Ramos (cell line): Measurements from ENCODE around the gene GINS2.

Experiments used
- in situ Hi-C: fragments of 300-500 bp; cut with MboI; formaldehyde crosslinking; loops from one replicate; pipeline ENCODE4 v1.14.3; 2022; ENCODE audit warnings: low sequenced_read_pairs; ENCODE audit not compliant: unreplicated experiment

The GINS2 gene

DNA sequence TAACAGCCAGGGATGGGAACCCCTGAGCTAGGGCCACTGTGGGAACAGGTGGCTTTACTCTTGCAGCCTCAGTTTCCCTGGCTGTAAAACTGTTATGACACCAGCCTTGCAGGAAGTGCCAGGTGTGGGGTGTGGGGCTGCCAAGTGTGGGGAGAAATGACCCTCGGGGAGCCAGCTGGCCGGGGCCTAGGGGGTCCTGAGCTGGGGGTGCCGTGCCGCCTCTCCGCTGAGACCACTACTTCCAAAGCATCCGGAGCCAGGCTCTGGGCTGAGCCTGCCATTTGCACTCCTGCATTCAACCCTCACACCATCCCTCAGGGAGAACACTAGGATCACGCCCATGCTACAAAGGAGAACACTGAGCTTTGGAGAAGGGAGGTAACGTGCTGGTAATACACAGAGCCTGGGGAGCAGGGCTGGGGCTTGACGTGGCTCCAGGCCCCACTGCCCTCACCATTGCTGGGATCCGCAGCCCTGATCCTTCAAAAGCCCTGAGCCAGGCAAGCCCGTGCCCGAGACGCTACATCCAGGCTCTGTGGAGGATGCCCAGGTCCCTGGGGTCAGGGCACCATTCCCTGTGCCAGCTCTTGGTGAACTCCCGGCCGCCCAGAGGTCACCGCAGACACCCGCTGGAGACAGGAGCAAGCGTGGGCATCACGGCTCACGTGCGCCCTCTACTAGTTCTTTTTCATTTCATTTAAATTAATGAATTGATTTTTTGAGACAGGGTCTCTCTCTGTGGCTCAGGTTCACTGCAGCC is 28.8 kb upstream of the GINS2 start:
- in situ Hi-C loops = loop anchor here (5.0 kb wide), 1 partner anchor 60 kb away; no protein-coding TSS in a partner anchor

DNA sequence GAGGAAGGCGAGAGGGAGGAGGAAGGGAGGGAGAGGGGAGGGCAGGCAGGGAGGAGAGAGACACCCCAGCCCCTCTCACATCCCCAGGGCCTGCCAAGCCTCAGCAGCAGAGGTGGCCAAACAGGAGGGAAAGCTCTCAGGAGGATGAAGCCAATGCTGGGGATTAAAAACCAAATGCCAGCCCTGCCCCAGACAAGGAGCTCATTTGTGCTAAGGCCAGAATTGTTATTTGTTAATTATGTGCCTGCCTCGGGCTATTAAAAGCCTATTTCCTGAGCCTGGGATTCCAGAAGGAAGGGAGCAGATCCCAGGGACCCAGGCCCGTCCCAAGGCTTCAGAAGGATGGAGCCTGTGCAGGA is 27.9 kb upstream of the GINS2 start:
- in situ Hi-C loops = loop anchor here (5.0 kb wide), 1 partner anchor 59 kb away; no protein-coding TSS in a partner anchor

DNA sequence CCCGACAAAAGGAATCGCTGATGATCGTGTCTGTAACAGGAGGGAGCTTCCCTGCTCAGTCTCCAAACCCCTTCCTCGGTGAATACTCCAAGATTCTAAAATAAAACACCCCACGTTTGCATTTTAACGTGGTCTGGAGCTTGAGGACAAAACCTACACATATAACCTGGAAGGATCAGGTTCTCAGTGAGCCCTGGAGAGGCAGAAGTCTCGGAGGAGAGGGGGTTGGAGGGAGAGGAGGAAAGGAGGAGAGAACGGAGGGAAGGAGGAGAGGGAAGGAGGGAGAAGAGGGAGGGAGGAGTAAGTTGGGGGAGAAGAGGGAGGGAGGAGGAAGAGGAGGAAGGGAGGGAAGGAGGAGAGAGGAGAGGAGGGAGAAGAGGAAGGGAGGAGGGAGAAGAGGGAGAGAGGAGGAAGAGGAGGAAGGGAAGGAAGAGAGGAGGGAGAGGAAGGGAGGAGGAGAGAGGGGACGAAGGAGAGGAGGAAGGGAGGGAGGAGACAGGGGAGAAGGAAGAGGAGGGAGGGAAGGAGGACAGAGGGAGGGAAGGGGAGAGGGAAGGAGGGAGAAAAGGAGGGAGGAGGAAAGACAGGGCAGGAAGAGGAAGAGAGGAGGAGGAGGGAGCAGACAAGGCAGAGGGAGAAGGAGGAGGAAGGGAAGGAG is 27.4 kb upstream of the GINS2 start:
- in situ Hi-C loops = loop anchor here (5.0 kb wide), 1 partner anchor 59 kb away; no protein-coding TSS in a partner anchor

DNA sequence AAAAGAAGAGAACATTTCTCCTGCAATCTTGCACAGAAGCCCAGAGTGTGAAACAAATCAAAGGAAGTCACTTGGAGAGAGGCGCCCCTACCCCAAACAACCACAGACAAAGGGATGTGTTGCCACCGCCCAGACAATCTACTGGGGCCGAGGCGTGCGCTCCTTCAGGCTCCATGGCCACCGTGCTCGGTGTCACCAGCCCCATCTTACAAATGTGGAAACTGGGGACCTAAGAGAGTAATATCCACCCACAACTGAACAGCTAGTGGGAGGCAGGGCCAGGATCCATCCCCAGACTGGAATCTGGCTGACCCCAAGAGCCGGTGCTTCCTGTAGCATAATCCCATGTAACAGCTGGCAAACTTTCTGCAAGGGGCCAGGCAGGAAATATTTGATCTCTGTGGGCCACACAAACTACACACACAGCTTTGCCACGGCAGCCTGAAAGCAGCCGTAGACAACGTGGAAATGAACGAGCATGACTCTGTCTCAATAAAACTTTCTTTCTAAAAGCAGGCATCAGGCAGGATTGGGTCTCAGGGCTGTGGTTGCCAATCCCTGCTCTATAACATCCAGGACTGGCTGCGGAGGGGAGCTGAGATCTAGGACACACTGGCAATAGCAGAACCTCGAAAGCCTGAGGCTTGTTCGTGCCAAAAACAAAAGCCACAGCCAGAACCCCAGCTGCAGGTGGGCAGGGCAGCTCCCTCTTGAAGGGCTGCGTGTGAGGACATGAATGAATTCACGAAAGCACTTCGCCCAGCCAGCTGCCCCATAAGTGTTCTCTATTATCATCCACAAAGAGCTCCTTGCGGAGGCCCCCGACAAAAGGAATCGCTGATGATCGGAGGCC is 26.6 kb upstream of the GINS2 start:
- in situ Hi-C loops = loop anchor here (5.0 kb wide), 1 partner anchor 58 kb away; no protein-coding TSS in a partner anchor

DNA sequence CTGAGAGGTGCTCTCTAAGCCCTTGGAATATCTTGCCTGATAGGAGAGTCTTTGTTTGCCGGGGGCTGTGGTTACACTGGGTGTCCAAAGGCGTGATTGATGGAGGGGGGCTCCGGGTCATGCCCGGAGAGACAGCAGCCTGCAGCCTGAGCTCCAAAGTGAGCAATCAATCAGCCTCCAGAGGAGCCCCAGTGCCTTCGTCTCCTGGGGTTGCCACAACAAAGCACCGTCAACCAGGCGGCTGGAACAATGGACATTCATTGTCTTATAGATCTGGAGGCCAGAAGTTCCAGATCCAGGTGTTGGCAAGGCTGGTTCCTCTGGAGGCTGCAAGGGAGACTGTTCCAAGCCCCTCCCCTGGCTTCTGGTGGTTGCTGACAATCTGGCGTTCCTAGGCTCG is 24.0 kb upstream of the GINS2 start:
- in situ Hi-C loops = no loop called here

DNA sequence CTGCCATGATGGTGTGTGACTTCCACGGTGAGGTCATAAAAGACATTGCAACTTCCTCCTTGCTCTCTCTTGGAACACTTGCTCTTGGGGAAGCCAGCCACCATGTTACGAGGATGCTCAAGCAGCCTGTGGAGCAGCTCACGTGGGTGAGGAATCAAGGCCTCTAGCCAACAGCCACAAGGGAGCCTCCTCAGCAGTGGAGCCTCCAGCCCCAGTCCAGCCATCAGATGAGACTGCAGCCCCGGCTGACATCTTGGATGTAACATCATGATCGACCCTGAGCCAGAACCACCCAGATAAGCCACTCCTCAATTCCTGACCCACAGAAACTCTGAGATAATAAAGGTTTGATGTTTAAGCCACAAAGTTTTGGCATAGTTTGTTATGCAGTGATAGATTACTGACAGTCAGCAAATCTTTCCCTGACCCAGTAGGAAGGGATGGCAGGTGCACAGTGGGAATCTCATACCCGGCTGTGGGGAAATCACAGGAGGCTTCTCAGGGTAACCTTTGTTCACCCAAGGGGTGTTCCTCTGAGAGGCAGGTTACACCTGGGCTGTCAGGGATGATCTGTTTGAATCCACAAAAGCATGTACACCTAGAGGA is 23.3 kb upstream of the GINS2 start:
- in situ Hi-C loops = no loop called here

DNA sequence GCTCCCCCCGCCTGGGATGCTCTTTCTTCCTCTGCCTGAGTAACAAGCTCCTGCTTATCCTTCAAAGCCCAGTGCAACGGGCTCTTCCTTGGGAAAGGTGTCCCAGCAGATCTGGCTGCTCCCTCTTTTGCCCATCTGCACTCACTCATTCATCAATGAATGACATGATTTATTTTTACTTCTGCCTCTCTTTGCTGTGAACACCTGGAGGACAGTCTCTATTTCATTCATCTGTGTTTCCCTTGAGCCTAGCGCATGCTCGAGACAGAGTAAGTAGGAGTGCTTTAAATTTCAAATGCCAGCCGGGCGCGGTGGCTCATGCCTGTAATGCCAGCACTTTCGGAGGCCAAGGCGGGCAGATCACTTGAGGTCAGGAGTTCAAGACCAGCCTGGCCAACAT is 22.0 kb upstream of the GINS2 start:
- in situ Hi-C loops = no loop called here

DNA sequence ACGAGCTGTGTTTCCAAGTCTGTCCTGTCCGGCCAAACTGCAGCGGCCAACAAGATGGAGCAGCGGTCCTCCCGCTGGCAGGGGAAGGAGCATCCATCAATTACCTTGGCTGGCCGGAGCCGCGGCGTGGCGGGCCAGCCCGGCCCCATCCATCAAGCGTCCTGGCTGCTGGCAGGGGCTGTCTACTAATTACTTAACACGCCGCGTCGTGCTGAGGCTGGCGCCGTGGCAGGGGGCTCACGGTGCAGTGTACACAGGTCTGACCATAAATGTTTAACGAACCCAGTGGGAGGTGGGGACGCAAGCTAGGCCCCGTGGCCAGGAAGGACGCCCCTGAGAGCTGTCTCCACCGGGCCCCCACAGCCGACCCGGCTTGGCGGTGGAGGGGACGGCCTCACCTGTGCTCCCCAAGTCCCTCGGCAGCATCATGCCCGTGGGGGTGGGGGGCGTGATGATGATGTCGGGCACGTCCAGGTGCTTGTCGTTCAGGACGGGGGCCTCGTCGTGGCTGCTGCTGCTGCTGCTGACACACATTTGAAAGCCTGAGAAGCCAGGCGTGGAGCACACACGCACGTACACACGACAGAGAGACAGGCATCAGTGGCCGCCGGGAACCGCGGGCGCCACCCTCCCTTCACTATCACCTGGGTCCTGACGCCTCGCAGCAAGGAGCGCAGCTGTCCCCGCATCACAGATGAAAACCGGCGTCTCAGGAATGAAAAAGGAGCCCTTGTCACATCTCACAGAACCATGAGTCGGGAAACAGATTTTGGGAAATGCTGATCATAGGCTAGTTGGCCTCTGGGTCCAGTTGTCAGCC is 21.2 kb upstream of the GINS2 start:
- in situ Hi-C loops = no loop called here

DNA sequence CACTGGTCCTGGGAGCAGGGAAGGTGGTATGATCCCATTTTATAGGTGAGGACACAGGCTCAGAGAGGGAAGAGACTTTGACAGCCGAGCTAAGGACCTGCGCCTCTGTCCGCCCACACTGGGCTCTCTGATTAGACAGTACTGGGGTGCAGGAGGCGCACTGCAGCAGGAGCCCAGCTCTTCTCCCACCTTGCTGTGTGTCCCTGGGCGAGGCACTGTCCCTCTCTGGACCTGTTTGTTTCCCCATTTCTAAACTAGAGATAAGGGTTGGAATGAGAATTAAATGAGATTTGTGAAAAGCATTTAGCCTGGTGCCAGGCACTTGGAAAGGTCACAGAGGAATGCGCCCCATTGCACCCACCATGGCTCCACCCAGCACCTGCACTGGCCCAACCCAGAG is 19.6 kb upstream of the GINS2 start:
- in situ Hi-C loops = no loop called here

DNA sequence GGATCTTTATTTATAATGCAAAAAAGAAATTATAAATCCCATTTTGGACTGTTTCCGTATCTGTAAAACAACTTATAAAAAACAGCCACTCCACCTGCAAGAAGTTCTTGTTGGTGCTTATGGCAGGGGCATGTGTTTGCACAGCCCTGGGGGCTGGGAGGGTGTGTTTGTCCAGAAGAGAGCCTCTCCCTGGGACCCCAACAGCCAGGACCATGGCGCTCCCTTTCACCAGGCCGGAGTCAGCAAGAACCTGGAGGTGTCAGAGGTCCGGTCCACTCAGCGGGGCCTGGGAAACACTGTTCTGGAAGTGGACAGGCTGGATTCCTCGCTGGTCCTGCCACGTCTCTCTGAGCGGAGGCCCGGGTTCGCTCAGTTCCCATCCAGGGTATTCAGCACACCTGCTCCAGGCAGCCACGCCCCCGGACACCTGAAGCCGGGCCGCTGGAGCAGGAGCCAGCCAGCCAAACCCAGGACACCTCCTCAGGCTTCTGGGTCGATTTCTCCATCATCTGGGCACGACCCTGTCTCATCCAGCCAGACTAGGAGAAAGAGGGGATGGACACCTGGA is 18.9 kb upstream of the GINS2 start:
- in situ Hi-C loops = no loop called here

DNA sequence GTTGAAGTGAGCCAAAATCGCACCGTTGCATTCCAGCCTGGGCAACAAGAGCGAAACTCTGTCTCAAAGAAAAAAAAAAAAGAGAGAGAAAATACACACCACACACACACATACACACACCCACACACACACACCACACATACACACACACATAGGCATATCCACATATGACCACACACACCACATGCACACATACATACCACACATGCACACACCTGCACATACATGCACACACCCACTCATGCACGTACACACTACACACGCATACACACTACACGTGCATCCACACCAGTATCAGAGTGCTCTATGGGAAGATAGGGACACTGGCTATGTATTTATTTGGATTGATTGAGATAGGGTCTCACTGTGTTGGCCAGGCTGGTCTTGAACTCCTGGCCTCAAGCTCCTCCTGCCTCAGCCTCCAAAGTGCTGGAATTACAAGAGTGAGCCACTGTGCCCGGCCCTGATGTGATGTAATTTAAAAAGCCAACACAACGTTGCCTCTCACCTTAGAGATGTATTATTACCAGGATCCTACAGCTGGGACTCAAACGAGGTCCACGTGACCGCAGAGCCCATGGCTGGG is 17.8 kb upstream of the GINS2 start:
- in situ Hi-C loops = no loop called here

DNA sequence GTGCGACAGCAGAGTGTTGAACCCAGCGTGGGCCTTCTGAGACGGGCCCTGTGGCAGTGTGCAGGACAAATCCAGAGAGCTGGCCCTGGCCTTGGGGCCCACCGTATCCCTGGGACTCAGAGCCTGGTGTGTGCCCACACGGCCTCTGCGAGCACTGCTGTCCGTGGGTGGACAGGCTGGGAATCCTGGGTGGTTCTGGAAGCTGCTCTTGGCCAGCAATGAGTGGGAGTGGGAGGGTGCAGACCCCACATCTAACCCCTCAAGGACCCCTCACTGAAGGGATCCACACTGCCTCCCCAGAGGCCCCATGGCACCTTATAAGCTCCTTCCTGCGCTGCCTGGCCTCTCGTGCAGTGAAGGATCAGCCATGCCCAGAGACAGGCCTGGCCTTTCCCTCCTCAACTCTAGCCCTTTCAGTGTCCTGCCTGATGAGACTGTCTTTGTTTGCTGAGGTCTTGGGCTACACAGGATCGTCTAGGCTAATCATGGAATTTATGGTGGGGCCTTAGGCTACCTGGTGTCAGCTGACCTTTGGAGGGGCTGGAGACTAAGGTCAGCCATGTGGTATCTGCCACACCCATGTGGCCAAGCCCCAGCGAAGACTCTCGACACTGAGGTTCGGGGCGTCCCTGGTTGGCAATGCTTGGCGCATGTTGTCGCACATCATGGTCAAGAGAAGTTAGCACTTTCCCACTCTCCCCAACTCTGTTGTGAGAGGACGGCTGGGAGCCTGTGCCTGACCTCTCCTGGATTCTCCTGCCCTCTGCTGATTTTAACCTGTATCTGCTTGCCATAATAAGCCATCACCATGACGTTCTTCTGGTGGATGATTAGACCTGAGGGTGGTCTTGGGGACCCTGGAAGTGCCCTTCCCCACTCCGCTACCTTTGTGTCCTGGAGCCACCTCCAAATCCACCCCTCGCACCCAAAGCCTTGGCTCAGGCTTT is 16.4 kb upstream of the GINS2 start:
- in situ Hi-C loops = no loop called here

DNA sequence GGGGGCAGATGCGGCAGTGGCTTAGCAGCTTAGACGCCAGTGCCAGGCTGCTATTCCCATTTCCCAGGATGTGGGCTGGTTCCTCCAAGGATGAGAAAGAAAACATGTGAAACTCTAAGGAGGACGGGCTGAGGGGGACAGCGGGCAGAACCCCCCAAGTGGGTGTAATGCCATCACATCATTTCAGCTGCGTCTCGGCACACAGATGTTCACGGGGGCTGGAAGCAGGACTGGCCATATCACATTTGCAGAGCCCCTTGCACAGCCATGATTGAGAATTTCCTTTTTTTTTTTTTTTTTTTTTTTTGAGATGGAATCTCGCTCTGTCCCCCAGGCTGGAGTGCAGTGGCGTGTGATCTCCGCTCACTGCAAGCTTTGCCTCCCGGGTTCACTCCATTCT is 15.3 kb upstream of the GINS2 start:
- in situ Hi-C loops = no loop called here

DNA sequence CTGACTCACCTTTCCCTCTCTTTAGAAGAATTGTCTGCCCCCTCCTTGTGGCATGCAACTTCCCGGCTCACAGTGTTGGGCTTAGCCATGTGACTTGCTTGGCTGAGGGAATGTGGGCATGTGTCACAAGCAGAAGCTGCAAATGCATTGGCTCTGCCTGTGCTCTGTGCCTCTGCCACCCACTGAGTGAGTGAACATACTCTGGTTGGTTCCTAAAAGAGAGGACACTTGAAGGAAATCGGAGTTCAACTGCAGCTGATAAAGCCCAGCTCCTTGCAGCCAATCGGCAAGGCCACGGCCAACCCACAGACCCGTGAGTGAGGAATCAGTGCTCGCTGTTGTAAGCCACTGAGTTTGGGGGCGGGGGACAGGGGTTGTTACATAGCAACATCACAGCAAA is 10.9 kb upstream of the GINS2 start:
- in situ Hi-C loops = no loop called here

DNA sequence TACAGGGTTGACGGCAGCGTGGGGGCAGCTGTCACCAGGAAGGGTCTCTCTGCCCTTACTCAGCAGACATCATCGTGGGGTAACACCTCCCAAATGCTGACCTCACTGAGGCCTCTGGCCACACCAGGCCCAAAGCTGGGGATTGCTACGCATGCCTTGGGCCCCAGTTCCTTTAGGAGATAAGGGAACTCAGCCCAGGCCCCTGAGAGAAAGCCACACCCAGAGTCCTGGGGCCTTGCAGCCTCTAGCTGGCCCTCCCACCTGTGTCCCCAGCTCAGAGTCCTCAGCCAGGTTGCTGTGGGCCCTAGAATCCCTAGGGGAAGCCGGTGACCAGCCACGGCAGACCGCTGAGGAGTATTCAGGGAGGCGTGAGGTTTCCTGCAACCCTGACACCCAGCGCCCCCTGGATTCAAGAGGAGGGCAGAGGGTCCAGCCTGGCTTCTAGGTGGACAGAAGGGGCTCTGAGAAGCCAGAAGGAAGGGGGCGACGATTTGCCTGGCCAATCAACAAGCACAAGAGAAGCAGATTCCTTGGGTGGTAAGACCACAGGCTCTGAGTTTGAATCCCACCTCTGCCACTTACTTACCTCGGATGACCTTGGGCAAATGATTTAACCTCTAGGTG is 10.3 kb upstream of the GINS2 start:
- in situ Hi-C loops = no loop called here

DNA sequence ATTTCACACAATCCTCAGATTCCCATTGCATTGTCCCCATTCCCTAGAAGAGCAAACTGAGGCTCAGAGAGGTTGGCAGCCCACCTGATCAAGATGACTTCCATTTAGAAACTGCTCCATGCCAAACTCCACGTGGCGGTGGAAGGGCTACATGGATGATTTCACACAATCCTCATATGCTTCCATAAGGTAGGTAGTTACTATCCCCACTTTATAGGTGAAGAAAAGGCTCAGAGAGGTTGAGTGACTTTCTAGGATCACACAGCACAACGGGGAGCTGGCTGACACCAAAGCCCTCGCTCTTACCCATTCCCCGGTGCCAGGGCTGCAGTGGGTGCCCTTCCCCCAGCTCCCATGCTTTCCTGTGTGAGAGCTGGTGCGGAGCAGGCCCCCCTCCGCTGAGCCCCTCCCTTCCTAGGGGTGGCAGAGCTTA is 9.7 kb upstream of the GINS2 start:
- in situ Hi-C loops = no loop called here

DNA sequence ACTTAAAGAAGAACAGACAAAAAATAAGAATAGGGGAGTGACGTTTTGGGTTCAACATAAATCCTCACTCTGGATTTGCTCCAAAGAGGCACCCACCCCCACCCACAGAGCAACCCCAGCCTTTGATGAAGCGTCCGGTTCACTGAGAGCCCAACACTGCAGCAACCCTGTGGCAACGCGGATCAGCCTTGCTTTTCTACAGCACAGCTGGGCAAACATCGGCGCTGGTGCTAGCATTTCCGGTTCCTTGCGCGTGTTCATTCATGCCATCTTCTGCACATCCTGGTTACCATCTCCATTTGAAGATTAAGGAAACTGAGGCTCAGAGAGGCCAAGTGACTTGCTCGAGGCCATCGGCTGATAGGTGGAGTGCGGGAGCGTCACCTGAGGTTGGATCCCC is 8.7 kb upstream of the GINS2 start:
- in situ Hi-C loops = no loop called here
